Astrocyte (in vitro differentiated cells and primary cell): Measurements from ENCODE around the gene ATP2B3. TPM values are rescaled to one million over a fixed set of nuclear protein-coding genes. Genes with fewer than 3 reads are reported as not detected.
A peak's percentile ranks its signal among the peaks of the same experiment; 100 is the strongest.

ENCODE experiments used
- DNase-seq: peaks from one replicate; pipeline ENCODE4 v3.0.0-alpha.2; 2010; ENCODE audit warnings: low read depth
- FAIRE-seq: peaks from 2 replicates; lab custom pipeline; 2011; peaks lifted over from hg19 to GRCh38; lab: Jason Lieb, UNC
- H2AFZ ChIP-seq: 2 replicates; pipeline ENCODE4 v1.6.0; 2012; ENCODE audit warnings: low read depth, low read length, inconsistent platforms
- H3K27ac ChIP-seq: 2 replicates; pipeline ENCODE4 v1.5.1; 2011; ENCODE audit warnings: low read depth, low read length, inconsistent platforms
- H3K27me3 ChIP-seq: 2 replicates; pipeline ENCODE4 v1.6.0; 2011; ENCODE audit warnings: low read length, inconsistent platforms; ENCODE audit not compliant: insufficient read depth
- H3K36me3 ChIP-seq: 2 replicates; pipeline ENCODE4 v1.5.1; 2011; ENCODE audit warnings: low read length, inconsistent platforms; ENCODE audit not compliant: insufficient read depth
- H3K4me1 ChIP-seq: 2 replicates; pipeline ENCODE4 v1.5.1; 2011; ENCODE audit warnings: low read length, inconsistent platforms; ENCODE audit not compliant: insufficient read depth
- H3K4me2 ChIP-seq: 2 replicates; pipeline ENCODE4 v1.6.0; 2012; ENCODE audit warnings: low read length, inconsistent platforms
- H3K4me3 ChIP-seq: 2 replicates; pipeline ENCODE4 v1.5.1; 2011; ENCODE audit warnings: low read depth, mild to moderate bottlenecking, low read length, inconsistent platforms; ENCODE audit not compliant: insufficient read depth
- H3K79me2 ChIP-seq: 2 replicates; pipeline ENCODE4 v1.6.0; 2012; ENCODE audit warnings: mild to moderate bottlenecking, low read length, inconsistent platforms; ENCODE audit not compliant: insufficient read depth
- H3K9ac ChIP-seq: 2 replicates; pipeline ENCODE4 v1.6.0; 2012; ENCODE audit warnings: mild to moderate bottlenecking, low read length, inconsistent platforms
- H3K9me3 ChIP-seq: 2 replicates; pipeline ENCODE4 v1.5.1; 2012; ENCODE audit warnings: low read depth, mild to moderate bottlenecking, low read length, inconsistent platforms; ENCODE audit not compliant: insufficient read depth
- H4K20me1 ChIP-seq: 2 replicates; pipeline ENCODE4 v1.6.0; 2012; ENCODE audit warnings: low read length, inconsistent platforms; ENCODE audit not compliant: insufficient read depth
- H3K27ac Mint-ChIP-seq: one replicate; pipeline ENCODE4 v1.8.0; 2021; ENCODE audit warnings: mild to moderate bottlenecking, mixed read lengths; ENCODE audit not compliant: unreplicated experiment
- H3K27me3 Mint-ChIP-seq: one replicate; pipeline ENCODE4 v1.8.0; 2021; ENCODE audit warnings: low read depth, mixed read lengths; ENCODE audit not compliant: unreplicated experiment
- H3K36me3 Mint-ChIP-seq: one replicate; pipeline ENCODE4 v1.8.0; 2021; ENCODE audit warnings: low read depth, mixed read lengths; ENCODE audit not compliant: unreplicated experiment
- H3K4me1 Mint-ChIP-seq: one replicate; pipeline ENCODE4 v1.8.0; 2021; ENCODE audit warnings: low read depth, mixed read lengths; ENCODE audit not compliant: unreplicated experiment
- H3K4me3 Mint-ChIP-seq: one replicate; pipeline ENCODE4 v1.8.0; 2021; ENCODE audit warnings: mild to moderate bottlenecking, moderate library complexity, mixed read lengths; ENCODE audit not compliant: unreplicated experiment
- H3K9me3 Mint-ChIP-seq: one replicate; pipeline ENCODE4 v1.8.0; 2021; ENCODE audit warnings: mild to moderate bottlenecking, mixed read lengths; ENCODE audit not compliant: unreplicated experiment
- EZH2 ChIP-seq: IDR thresholded peaks from 2 replicates; pipeline ENCODE4 v1.6.1; 2012; ENCODE audit warnings: mild to moderate bottlenecking, low read length, inconsistent platforms; ENCODE audit not compliant: insufficient read depth
- total RNA-seq: library from RNA; stranded (reverse); gene quantifications from 2 replicates; pipeline ENCODE4 v1.2.1, GENCODE V29; 2021
- TF ChIP-seq, protein P1 (sequence below): IDR thresholded peaks from 2 replicates; pipeline ENCODE4 v1.5.1; 2011; ENCODE audit warnings: low read depth, mild to moderate bottlenecking, inconsistent platforms, low read length, moderate library complexity; ENCODE audit not compliant: insufficient read depth

ATP2B3 gene
- total RNA-seq, 1 donor from 2014 or later: 0.52 TPM

GRCh38 chrX:153488231-153488914 is 29.1 kb upstream of the ATP2B3 start:
- H3K9me3 Mint-ChIP-seq: no peaks in the 10 kb centered on the region
- TF ChIP-seq EZH2: no peak
- TF ChIP-seq, protein P1, sequence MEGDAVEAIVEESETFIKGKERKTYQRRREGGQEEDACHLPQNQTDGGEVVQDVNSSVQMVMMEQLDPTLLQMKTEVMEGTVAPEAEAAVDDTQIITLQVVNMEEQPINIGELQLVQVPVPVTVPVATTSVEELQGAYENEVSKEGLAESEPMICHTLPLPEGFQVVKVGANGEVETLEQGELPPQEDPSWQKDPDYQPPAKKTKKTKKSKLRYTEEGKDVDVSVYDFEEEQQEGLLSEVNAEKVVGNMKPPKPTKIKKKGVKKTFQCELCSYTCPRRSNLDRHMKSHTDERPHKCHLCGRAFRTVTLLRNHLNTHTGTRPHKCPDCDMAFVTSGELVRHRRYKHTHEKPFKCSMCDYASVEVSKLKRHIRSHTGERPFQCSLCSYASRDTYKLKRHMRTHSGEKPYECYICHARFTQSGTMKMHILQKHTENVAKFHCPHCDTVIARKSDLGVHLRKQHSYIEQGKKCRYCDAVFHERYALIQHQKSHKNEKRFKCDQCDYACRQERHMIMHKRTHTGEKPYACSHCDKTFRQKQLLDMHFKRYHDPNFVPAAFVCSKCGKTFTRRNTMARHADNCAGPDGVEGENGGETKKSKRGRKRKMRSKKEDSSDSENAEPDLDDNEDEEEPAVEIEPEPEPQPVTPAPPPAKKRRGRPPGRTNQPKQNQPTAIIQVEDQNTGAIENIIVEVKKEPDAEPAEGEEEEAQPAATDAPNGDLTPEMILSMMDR: no peak
- no peak overlapping the region for H3K27ac Mint-ChIP-seq
- Histone ChIP-seq H3K4me1 (peaks cover 21% of the 10 kb centered on the region), H3K27ac (peak overlapping the region; percentile 80), H2AFZ (peak overlapping the region; percentile 56), H3K79me2 (no peaks in the 10 kb centered on the region), H3K4me3 (no peak overlapping the region), H3K36me3 (no peaks in the 10 kb centered on the region), H3K4me2 (peak overlapping the region; percentile 63), H3K9ac (peak overlapping the region; percentile 55), H4K20me1 (no peaks in the 10 kb centered on the region), H3K27me3 (no peaks in the 10 kb centered on the region), H3K9me3 (no peaks in the 10 kb centered on the region)
- FAIRE-seq (no peak), DNase-seq (peak; percentile 55)
- no peaks in the 10 kb centered on the region for H3K36me3 Mint-ChIP-seq
- H3K27me3 Mint-ChIP-seq: no peaks in the 10 kb centered on the region
- H3K4me3 Mint-ChIP-seq: no peak overlapping the region
- H3K4me1 Mint-ChIP-seq: peaks cover 2% of the 10 kb centered on the region

DNA sequence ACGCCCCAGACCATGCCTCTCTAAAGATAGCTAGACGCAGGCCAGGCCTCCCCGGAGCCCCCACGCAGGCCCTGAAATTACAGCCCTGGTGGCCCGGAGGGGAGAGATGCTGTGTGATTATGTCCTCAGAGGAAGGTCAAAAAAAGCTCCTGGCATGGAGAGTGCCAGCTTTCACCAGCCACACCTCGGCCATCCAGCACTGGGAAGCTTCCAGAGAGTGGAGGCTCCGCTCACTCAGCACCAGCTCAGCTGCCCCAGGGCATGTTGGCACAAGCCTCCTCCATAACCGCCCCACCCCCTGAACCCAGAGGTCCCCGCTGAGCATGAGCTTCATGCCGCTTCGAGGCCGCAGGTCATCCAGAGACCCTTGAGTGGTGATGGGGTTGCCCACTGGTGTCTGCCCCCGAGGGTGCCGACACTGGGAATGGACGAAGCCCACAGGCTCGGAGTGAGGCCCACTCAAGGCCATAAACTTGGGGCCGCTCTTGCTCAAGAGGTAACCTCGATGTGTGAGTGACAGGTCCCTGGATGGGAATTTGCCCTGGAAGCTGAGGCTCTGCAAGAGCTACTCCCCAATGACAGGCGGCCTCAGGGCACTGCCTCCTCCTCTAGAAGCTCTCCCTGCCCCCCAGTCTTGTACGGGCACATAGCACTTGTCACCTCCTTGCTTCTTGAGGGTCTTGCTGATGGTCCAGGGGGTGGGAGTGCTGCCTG is 27.1 kb upstream of the ATP2B3 start:
- Mint-ChIP-seq H3K27me3 (no peaks in the 10 kb centered on the region), H3K36me3 (no peaks in the 10 kb centered on the region), H3K4me1 (peaks cover 5% of the 10 kb centered on the region), H3K27ac (no peak overlapping the region), H3K9me3 (no peaks in the 10 kb centered on the region), H3K4me3 (no peak overlapping the region)
- no peaks in the 10 kb centered on the region for H3K27me3 ChIP-seq
- no peaks in the 10 kb centered on the region for H4K20me1 ChIP-seq
- no peak overlapping the region for H3K9ac ChIP-seq
- no peak for DNase-seq
- H3K27ac ChIP-seq: no peak overlapping the region
- H3K9me3 ChIP-seq: no peaks in the 10 kb centered on the region
- H3K4me2 ChIP-seq: no peak overlapping the region
- FAIRE-seq: no peak
- peaks cover 30% of the 10 kb centered on the region for H3K4me1 ChIP-seq
- H3K36me3 ChIP-seq: no peaks in the 10 kb centered on the region
- H2AFZ ChIP-seq: no peak overlapping the region
- peaks cover 10% of the 10 kb centered on the region for H3K79me2 ChIP-seq
- TF ChIP-seq, protein P1: no peak
- TF ChIP-seq EZH2: no peak
- no peak overlapping the region for H3K4me3 ChIP-seq
